ENCODE measurements around the gene ADGRL2.

- TF ChIP-seq KAT2B (IDR thresholded peaks at IDR 0.05; ENCODE audit: low read depth, low read length) (no peak), SMAD1 (IDR thresholded peaks at IDR 0.05; ENCODE audit: low read depth, low read length, partially characterized antibody) (no peak), ZHX1 (conservative IDR thresholded peaks at IDR 0.05; ENCODE audit: low read length) (no peak)
Observed at GRCh38 chr1:81998165-81998564, 197.4 kb downstream of the ADGRL2 start.
